ENCODE data around the gene FAM149A. TPM values are rescaled to one million over a fixed set of nuclear protein-coding genes. Genes with fewer than 3 reads are reported as not detected.

Gene FAM149A
- polyA plus RNA-seq, 4 donors, result 6.8 to 12.9 (median 9.5) TPM

- Histone ChIP-seq H3K27ac (ENCODE audit: low read depth in 1 of 3, low read length in 2 of 3) (no peak overlapping the region), H3K36me3 (ENCODE audit: control insufficient read depth in 3 of 3, insufficient read depth in 2 of 3, low read depth in 1 of 3, low read length in 3 of 3) (peaks cover 0 to 9% (median 0%) of the 10 kb centered on the region in 3 donors), H3K4me3 (ENCODE audit: low read depth in 1 of 3, low read length in 3 of 3) (no peak overlapping the region), H3K9me3 (ENCODE audit: control insufficient read depth in 2 of 2, insufficient read depth in 1 of 2, low read depth in 1 of 2, low read length in 1 of 2) (no peaks in the 10 kb centered on the region), H3K27me3 (ENCODE audit: control insufficient read depth in 3 of 3, insufficient read depth in 3 of 3, low read length in 3 of 3) (no peaks in the 10 kb centered on the region), H3K4me1 (ENCODE audit: control insufficient read depth in 3 of 3, insufficient read depth in 2 of 3, low read depth in 1 of 3, low read length in 2 of 3) (peaks cover 0 to 7% (median 3%) of the 10 kb centered on the region in 3 donors)
- FAIRE-seq, result peak; percentile 19
- 61 to 73% (median 69%) methylated on average over 6 of the region's 6 CpGs for WGBS, 3 donors
- DNase-seq, result peak; percentile 37 to 46
Observed at GRCh38 chr4:186137196-186137794, 32.8 kb downstream of the FAM149A start.

GRCh38 chr4:186144198-186144945 is 39.9 kb downstream of the FAM149A start:
- H3K4me3 ChIP-seq (ENCODE audit: low read depth in 1 of 3, low read length in 3 of 3), result peak overlapping the region; percentile 29 to 71 (median 70)
- 1 to 3% (median 1%) methylated on average over 24 to 72 of the region's 72 CpGs for WGBS, 3 donors
- H3K9me3 ChIP-seq (ENCODE audit: control insufficient read depth in 2 of 2, insufficient read depth in 1 of 2, low read depth in 1 of 2, low read length in 1 of 2), result no peaks in the 10 kb centered on the region
- peak overlapping the region; percentile 28 to 76 (median 56) for H3K27ac ChIP-seq (ENCODE audit: low read depth in 1 of 3, low read length in 2 of 3)
- peaks cover 0 to under 1% (median 0%) of the 10 kb centered on the region in 3 donors for H3K36me3 ChIP-seq (ENCODE audit: control insufficient read depth in 3 of 3, insufficient read depth in 2 of 3, low read depth in 1 of 3, low read length in 3 of 3)
- H3K27me3 ChIP-seq (ENCODE audit: control insufficient read depth in 3 of 3, insufficient read depth in 3 of 3, low read length in 3 of 3), result peaks cover 0 to 3% (median 0%) of the 10 kb centered on the region in 3 donors
- FAIRE-seq (no peak), DNase-seq (peak; percentile 29 to 80)
- peaks cover 0 to 12% (median 0%) of the 10 kb centered on the region in 3 donors for H3K4me1 ChIP-seq (ENCODE audit: control insufficient read depth in 3 of 3, insufficient read depth in 2 of 3, low read depth in 1 of 3, low read length in 2 of 3)

GRCh38 chr4:186144946-186145569 is 40.6 kb downstream of the FAM149A start:
- H3K27me3 ChIP-seq (ENCODE audit: control insufficient read depth in 3 of 3, insufficient read depth in 3 of 3, low read length in 3 of 3), result peaks cover 0 to 3% (median 0%) of the 10 kb centered on the region in 3 donors
- peaks cover 0 to 5% (median 0%) of the 10 kb centered on the region in 3 donors for H3K36me3 ChIP-seq (ENCODE audit: control insufficient read depth in 3 of 3, insufficient read depth in 2 of 3, low read depth in 1 of 3, low read length in 3 of 3)
- H3K4me1 ChIP-seq (ENCODE audit: control insufficient read depth in 3 of 3, insufficient read depth in 2 of 3, low read depth in 1 of 3, low read length in 2 of 3), result peaks cover 0 to 12% (median 0%) of the 10 kb centered on the region in 3 donors
- WGBS, 3 donors, result 1 to 3% (median 1%) methylated on average over 29 to 54 of the region's 54 CpGs
- no peaks in the 10 kb centered on the region for H3K9me3 ChIP-seq (ENCODE audit: control insufficient read depth in 2 of 2, insufficient read depth in 1 of 2, low read depth in 1 of 2, low read length in 1 of 2)
- H3K27ac ChIP-seq (ENCODE audit: low read depth in 1 of 3, low read length in 2 of 3), result peak overlapping the region; percentile 28 to 64 (median 59)
- DNase-seq, result peak; percentile 42 to 80
- H3K4me3 ChIP-seq (ENCODE audit: low read depth in 1 of 3, low read length in 3 of 3), result peak overlapping the region; percentile 29 to 70 (median 56)
- no peak for FAIRE-seq

GRCh38 chr4:186146458-186146857 is 42.0 kb downstream of the FAM149A start:
- 73 to 90% (median 78%) methylated on average over 9 of the region's 9 CpGs for WGBS, 3 donors
- no peak overlapping the region for H3K27ac ChIP-seq (ENCODE audit: low read depth in 1 of 3, low read length in 2 of 3)
- H3K27me3 ChIP-seq (ENCODE audit: control insufficient read depth in 3 of 3, insufficient read depth in 3 of 3, low read length in 3 of 3), result peaks cover 0 to 3% (median 0%) of the 10 kb centered on the region in 3 donors
- H3K4me1 ChIP-seq (ENCODE audit: control insufficient read depth in 3 of 3, insufficient read depth in 2 of 3, low read depth in 1 of 3, low read length in 2 of 3), result peaks cover 0 to 12% (median 0%) of the 10 kb centered on the region in 3 donors
- no peaks in the 10 kb centered on the region for H3K9me3 ChIP-seq (ENCODE audit: control insufficient read depth in 2 of 2, insufficient read depth in 1 of 2, low read depth in 1 of 2, low read length in 1 of 2)
- peaks cover 0 to 8% (median 0%) of the 10 kb centered on the region in 3 donors for H3K36me3 ChIP-seq (ENCODE audit: control insufficient read depth in 3 of 3, insufficient read depth in 2 of 3, low read depth in 1 of 3, low read length in 3 of 3)
- DNase-seq (no peak), FAIRE-seq (no peak)
- no peak overlapping the region for H3K4me3 ChIP-seq (ENCODE audit: low read depth in 1 of 3, low read length in 3 of 3)

- no peak for DNase-seq
- FAIRE-seq, result no peak
Observed at GRCh38 chr4:186148336-186148975, 44.0 kb downstream of the FAM149A start.

DNA sequence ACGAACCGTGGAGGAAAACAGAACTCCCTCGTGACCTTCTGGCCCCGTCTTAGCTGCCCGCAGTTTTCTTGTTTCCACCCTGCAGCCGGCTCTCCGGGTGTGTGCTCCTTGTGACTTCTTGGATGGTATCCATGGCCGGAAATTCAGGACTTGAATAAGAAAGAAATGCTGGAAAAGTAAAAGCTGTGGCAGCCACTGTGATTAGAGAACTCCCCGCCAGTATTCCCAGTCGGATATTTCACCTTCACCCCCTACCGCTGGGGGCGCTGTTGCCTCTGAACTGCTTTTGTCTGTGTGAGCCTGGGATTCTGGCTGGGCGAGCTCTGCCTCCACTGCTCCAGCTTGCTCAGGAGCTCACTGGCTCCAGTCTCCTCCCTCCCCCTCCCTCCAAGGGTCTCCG is 45.4 kb downstream of the FAM149A start:
- FAIRE-seq (no peak), DNase-seq (peak in 1 of 2 donors; percentile 24)
- no peak overlapping the region for H3K27ac ChIP-seq (ENCODE audit: low read depth in 1 of 3, low read length in 2 of 3)
- H3K27me3 ChIP-seq (ENCODE audit: control insufficient read depth in 3 of 3, insufficient read depth in 3 of 3, low read length in 3 of 3), result peaks cover 0 to 3% (median 0%) of the 10 kb centered on the region in 3 donors
- peaks cover 0 to 5% (median 0%) of the 10 kb centered on the region in 3 donors for H3K4me1 ChIP-seq (ENCODE audit: control insufficient read depth in 3 of 3, insufficient read depth in 2 of 3, low read depth in 1 of 3, low read length in 2 of 3)
- no peak overlapping the region for H3K4me3 ChIP-seq (ENCODE audit: low read depth in 1 of 3, low read length in 3 of 3)
- no peaks in the 10 kb centered on the region for H3K9me3 ChIP-seq (ENCODE audit: control insufficient read depth in 2 of 2, insufficient read depth in 1 of 2, low read depth in 1 of 2, low read length in 1 of 2)
- 60 to 76% (median 76%) methylated on average over 13 to 14 of the region's 14 CpGs for WGBS, 3 donors
- peaks cover 0 to 26% (median 0%) of the 10 kb centered on the region in 3 donors for H3K36me3 ChIP-seq (ENCODE audit: control insufficient read depth in 3 of 3, insufficient read depth in 2 of 3, low read depth in 1 of 3, low read length in 3 of 3)

More at GRCh38 chr4:186148336-186148975, 44.0 kb downstream of the FAM149A start:
- H3K36me3 ChIP-seq (ENCODE audit: control insufficient read depth in 3 of 3, insufficient read depth in 2 of 3, low read depth in 1 of 3, low read length in 3 of 3), result peaks cover 0 to 16% (median 0%) of the 10 kb centered on the region in 3 donors
- H3K27me3 ChIP-seq (ENCODE audit: control insufficient read depth in 3 of 3, insufficient read depth in 3 of 3, low read length in 3 of 3), result peaks cover 0 to 3% (median 0%) of the 10 kb centered on the region in 3 donors
- H3K4me1 ChIP-seq (ENCODE audit: control insufficient read depth in 3 of 3, insufficient read depth in 2 of 3, low read depth in 1 of 3, low read length in 2 of 3), result peaks cover 0 to 12% (median 0%) of the 10 kb centered on the region in 3 donors
- no peak overlapping the region for H3K27ac ChIP-seq (ENCODE audit: low read depth in 1 of 3, low read length in 2 of 3)
- H3K9me3 ChIP-seq (ENCODE audit: control insufficient read depth in 2 of 2, insufficient read depth in 1 of 2, low read depth in 1 of 2, low read length in 1 of 2), result no peaks in the 10 kb centered on the region
- WGBS, 3 donors, result 32 to 66% (median 47%) methylated on average over 1 of the region's 1 CpG
- no peak overlapping the region for H3K4me3 ChIP-seq (ENCODE audit: low read depth in 1 of 3, low read length in 3 of 3)

- H3K4me1 ChIP-seq (ENCODE audit: control insufficient read depth in 3 of 3, insufficient read depth in 2 of 3, low read depth in 1 of 3, low read length in 2 of 3), result no peaks in the 10 kb centered on the region
- H3K4me3 ChIP-seq (ENCODE audit: low read depth in 1 of 3, low read length in 3 of 3), result no peak overlapping the region
- H3K9me3 ChIP-seq (ENCODE audit: control insufficient read depth in 2 of 2, insufficient read depth in 1 of 2, low read depth in 1 of 2, low read length in 1 of 2), result no peaks in the 10 kb centered on the region
- 90 to 95% (median 91%) methylated on average over 13 of the region's 13 CpGs for WGBS, 3 donors
- H3K36me3 ChIP-seq (ENCODE audit: control insufficient read depth in 3 of 3, insufficient read depth in 2 of 3, low read depth in 1 of 3, low read length in 3 of 3), result peaks cover 0 to 27% (median 0%) of the 10 kb centered on the region in 3 donors
- no peak for FAIRE-seq
- H3K27me3 ChIP-seq (ENCODE audit: control insufficient read depth in 3 of 3, insufficient read depth in 3 of 3, low read length in 3 of 3), result peaks cover 0 to 3% (median 0%) of the 10 kb centered on the region in 3 donors
- no peak for DNase-seq
- no peak overlapping the region for H3K27ac ChIP-seq (ENCODE audit: low read depth in 1 of 3, low read length in 2 of 3)
Observed at GRCh38 chr4:186150926-186151325, 46.4 kb downstream of the FAM149A start.

GRCh38 chr4:186151499-186151898 is 47.0 kb downstream of the FAM149A start:
- FAIRE-seq (no peak), DNase-seq (no peak)
- 88 to 93% (median 89%) methylated on average over 7 of the region's 7 CpGs for WGBS, 3 donors
- Histone ChIP-seq H3K27ac (ENCODE audit: low read depth in 1 of 3, low read length in 2 of 3) (no peak overlapping the region), H3K4me1 (ENCODE audit: control insufficient read depth in 3 of 3, insufficient read depth in 2 of 3, low read depth in 1 of 3, low read length in 2 of 3) (no peaks in the 10 kb centered on the region), H3K4me3 (ENCODE audit: low read depth in 1 of 3, low read length in 3 of 3) (no peak overlapping the region), H3K36me3 (ENCODE audit: control insufficient read depth in 3 of 3, insufficient read depth in 2 of 3, low read depth in 1 of 3, low read length in 3 of 3) (peaks cover 0 to 32% (median 0%) of the 10 kb centered on the region in 3 donors), H3K9me3 (ENCODE audit: control insufficient read depth in 2 of 2, insufficient read depth in 1 of 2, low read depth in 1 of 2, low read length in 1 of 2) (no peaks in the 10 kb centered on the region), H3K27me3 (ENCODE audit: control insufficient read depth in 3 of 3, insufficient read depth in 3 of 3, low read length in 3 of 3) (peaks cover 0 to 2% (median 0%) of the 10 kb centered on the region in 3 donors)
